OCI-LY3 (cell line): ENCODE data around the gene KLF15.

Experiments
- CTCF ChIP-seq: fragments of 200-600, 300-600 bp; sonication (generic); IDR thresholded peaks from 2 replicates; pipeline ENCODE4 v1.5.1; 2014; ENCODE audit warnings: antibody characterized with exemption, low read length, low read depth
- EZH2phosphoT487 ChIP-seq: fragments of 200-600 bp; shearing (Covaris generic); IDR thresholded peaks from 2 replicates; pipeline ENCODE4 v1.6.1; 2018; ENCODE audit warnings: antibody characterized with exemption, mixed run types, low read depth

GRCh38 chr3:126342991-126343648 lies 14.1 kb downstream of the KLF15 start:
- TF ChIP-seq CTCF: no peak
- no peak for TF ChIP-seq EZH2phosphoT487
